Activated gamma-delta T cell treated with Interleukin-2 at 50 U/mL for 16 hours (primary cell): ENCODE results near the gene PSMD10.

ENCODE experiments used
- DNase-seq: peaks from one replicate; pipeline ENCODE4 v3.0.0-alpha.2; 2020

Gene PSMD10, protein sequence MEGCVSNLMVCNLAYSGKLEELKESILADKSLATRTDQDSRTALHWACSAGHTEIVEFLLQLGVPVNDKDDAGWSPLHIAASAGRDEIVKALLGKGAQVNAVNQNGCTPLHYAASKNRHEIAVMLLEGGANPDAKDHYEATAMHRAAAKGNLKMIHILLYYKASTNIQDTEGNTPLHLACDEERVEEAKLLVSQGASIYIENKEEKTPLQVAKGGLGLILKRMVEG

DNA sequence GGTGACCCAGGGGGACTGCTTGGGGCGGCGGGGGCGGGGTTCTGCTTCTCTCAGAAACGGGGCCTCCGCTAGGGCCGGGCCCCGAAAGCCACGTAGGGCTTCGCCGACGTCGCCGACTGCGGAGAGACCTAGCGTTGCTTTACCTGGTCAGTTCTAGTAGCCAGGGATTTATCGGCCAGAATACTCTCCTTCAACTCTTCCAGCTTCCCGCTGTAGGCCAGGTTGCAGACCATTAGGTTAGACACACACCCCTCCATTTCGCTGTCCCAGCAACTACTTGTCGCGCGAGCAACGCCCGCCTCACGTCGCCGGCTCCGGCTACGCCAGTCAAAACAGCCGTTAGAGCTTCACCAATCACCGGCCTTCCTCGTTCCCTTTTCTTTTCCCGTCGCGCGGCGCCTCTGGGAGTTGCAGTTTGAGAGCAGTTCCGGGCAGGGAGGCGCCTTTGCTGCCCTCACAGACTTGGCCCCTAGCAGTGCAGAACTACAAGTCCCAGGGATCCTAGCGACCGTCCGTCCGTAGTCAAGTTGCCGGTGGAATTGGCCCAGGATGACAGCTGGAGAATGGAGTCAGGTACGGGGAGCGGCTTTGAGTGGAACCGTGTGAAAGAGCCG is at the start of gene PSMD10, which contains the start of gene ATG4A:
PSMD10 (minus strand) TSS at position 279 of the 614 bp plus-strand sequence; CDS start at position 257, 22 bp downstream.
ATG4A (plus strand) TSS at position 515 of the 614 bp plus-strand sequence; CDS start at position 564, 49 bp downstream.
- peak; percentile 82 for DNase-seq

GRCh38 chrX:108138814-108139702 is 47.7 kb upstream of the PSMD10 start:
- DNase-seq, result no peak

DNA sequence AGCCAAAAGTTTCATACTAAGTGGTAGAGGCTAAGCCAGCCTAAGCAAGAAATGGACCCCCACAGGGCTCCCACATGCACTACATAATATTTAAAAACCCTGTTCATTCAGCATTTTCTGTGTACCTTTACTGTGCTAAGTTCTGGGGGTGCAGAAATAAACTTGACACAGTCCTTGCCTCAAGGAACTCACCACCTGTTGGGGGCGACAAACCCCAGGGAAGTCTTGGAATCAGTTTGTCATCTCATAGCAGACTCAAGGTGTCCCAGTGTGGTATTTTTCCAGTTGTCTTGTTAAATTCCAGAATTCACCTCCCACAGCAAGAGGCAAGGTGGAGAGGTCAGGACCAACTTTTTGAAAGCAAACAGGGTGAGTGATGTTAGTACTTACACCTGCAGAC is 43.4 kb upstream of the PSMD10 start:
- no peak for DNase-seq

DNA sequence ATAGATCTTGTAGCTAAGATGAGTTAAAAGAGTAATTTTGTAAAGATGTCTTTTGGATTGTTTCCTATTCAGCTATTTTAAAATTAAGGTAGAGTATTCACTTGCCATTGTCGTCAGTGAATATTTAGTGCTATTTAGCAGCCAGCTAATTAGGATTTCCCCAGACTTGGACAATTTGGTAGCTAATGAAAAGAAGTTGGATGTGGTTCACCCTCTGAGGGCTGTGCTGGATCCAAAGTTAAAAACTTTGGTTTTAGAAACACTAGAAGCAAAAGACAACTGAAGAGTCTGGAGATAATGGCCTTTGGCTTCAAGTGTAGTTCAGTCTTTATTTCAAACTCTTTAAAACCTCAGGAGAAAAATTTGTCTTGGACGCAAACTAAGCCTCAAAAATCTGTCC is 41.5 kb upstream of the PSMD10 start:
- DNase-seq, result no peak

- no peak for DNase-seq
Observed at GRCh38 chrX:108132034-108132433, 40.7 kb upstream of the PSMD10 start.

DNA sequence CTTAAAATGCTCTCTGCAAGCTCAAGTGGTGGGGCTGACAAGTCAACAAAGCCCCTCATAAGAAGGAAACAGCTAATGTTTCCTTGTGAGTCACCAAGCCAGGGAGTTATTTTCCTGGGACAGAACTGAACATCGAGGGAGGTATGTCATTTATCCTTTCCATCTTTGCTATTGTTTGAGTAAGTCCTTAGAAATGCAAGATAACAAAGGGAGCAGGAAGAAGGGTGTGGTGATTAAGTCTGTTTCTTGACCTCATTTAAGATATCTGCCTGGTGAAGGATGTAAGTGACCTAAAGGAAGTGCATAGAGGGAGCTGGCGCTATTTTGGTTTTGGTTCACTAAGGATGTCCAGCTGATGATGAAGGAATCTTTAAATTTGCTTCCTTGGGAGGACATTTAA is 40.1 kb upstream of the PSMD10 start:
- no peak for DNase-seq

DNA sequence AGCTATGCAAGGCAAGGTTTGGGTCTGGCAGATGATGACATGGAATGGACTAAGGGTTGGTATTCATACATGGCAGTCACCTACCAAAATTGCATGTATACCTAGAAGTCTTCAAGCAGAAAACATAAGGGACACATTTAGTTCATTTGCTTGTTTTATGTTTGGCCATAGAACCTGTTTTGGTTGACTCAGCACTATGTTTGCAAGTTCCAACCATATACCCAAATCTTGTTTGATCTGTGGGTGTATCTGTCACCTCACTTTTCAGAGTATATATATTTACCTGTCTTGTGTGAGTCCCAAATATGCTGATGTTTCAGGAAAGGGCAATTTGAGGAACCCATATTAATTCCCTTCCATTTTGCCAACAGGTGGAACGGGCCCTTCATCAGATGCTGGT is 39.5 kb upstream of the PSMD10 start:
- DNase-seq, result no peak

GRCh38 chrX:108127152-108127551 is 35.8 kb upstream of the PSMD10 start:
- DNase-seq, result no peak

- no peak for DNase-seq
Observed at GRCh38 chrX:108126661-108127060, 35.3 kb upstream of the PSMD10 start.

DNA sequence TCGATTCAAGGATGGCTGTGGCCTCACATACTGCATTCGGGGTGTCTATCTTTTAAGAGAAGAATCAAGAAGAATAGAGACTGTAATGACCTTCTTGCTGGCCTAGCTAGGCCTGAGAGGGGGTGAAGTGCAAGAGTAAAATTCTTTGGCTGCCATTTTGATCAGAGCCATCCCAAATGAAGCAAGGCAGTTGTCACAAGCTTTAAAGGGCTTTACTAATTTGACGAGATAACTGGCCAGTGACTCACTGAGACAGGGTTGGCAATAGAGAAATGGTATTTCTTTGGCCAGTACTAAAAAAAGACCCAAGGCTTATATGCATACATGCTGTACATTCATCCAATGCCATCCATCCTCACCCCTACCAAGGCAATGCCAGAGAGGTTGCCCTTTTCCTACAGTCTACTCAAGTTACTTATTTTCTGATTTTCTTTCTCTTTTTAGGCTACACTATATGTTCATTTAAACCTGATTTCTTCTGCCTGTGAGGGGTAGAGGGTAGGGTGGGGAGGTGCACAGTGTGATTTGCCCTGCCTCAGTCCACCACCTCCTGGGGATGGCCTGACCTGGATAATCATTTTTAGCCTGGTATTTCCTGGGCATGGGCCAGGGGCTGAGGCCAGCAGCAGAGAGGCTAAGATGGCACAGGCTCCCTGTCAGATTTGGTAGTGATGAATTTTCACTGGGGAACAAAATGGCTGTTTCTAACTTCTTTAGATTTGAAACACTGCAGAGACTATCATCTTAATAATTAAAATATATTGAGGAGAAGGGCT is 32.4 kb upstream of the PSMD10 start:
- no peak for DNase-seq

GRCh38 chrX:108122748-108123147 is 31.4 kb upstream of the PSMD10 start:
- no peak for DNase-seq

- no peak for DNase-seq
Observed at GRCh38 chrX:108121291-108121690, 29.9 kb upstream of the PSMD10 start.

- no peak for DNase-seq
Observed at GRCh38 chrX:108117988-108118387, 26.6 kb upstream of the PSMD10 start.

- DNase-seq, result no peak
Observed at GRCh38 chrX:108114541-108114940, 23.2 kb upstream of the PSMD10 start.

- DNase-seq, result no peak
Observed at GRCh38 chrX:108105473-108105872, 14.1 kb upstream of the PSMD10 start.

DNA sequence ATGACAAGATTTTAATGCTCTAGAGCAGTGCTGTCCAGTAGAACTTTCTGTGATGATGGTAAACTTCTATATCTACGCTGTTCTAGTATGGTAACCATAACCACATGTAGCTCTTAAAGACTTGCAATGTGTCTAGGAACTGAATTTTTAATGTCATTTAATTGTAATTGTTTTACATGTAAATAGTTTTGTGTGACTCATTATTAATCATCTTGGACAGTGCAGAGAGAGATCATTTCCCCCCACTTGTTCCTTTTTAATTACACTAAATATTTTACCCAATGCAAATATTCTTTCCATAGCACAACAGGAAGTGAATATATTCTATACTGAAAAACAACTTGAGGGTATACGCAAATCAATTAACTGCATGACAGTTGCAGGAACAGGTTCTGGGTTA is 6.0 kb upstream of the PSMD10 start:
- DNase-seq, result no peak

DNA sequence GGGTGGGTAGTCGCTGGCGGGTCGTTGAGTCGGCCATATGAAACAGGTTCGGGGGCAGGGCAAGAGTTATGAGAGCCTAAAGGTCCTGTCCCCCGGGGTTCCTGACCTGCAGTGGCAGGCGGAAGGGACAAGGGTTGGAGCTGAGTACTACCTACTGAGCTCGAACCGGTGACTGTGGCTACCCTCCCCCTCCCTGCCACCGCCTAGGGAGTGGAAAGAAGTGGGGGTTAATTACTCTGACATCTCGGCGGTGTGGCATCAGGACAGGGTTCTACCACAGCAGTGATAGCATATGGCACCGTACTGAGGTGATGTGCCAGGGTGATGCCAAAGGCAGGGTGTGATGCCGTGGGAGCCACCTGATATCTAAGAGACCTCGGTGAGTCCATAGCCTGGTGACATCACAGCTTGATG is 543 bp upstream of the PSMD10 start:
- no peak for DNase-seq

GRCh38 chrX:108090491-108091263 is 665 bp downstream of the PSMD10 start:
- DNase-seq, result no peak

- DNase-seq, result no peak
Observed at GRCh38 chrX:108088511-108088910, 2.8 kb downstream of the PSMD10 start.

GRCh38 chrX:108087792-108088191 is 3.5 kb downstream of the PSMD10 start:
- DNase-seq, result no peak

DNA sequence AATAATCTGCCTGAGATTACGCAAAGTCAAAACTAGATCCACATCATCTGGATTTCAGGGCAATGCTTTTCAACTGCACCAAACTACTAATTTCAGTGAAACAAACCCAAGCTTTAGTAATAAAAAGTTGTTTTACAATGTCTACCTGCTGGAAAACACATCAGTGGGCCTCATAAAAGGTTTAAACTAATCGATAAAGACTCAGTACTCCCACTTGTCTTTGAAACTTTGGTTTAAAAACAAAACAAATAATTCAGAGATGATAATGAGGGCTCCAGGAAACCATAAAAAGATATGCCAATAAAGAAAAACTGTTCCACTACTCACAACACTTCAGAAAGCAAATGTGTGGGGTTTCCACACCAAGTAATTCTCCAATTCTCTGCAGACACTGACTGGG is 10.2 kb downstream of the PSMD10 start:
- DNase-seq, result no peak

- DNase-seq, result no peak
Observed at GRCh38 chrX:108072746-108073145, 18.6 kb downstream of the PSMD10 start.
